C4-2B (cell line): ENCODE data around the gene SNW1.

Source experiments
- H3K27ac ChIP-seq: fragments of 450-650 bp; 2 replicates; pipeline ENCODE4 v1.5.1; 2017
- ZFX ChIP-seq: fragments of 450-650 bp; IDR thresholded peaks from 2 replicates; pipeline ENCODE4 v1.6.1; 2017
- TF ChIP-seq, protein P1 (sequence below): fragments of 450-650 bp; conservative IDR thresholded peaks from 2 replicates; pipeline ENCODE4 v1.5.1; 2017; ENCODE audit warnings: mild to moderate bottlenecking

The SNW1 gene

DNA sequence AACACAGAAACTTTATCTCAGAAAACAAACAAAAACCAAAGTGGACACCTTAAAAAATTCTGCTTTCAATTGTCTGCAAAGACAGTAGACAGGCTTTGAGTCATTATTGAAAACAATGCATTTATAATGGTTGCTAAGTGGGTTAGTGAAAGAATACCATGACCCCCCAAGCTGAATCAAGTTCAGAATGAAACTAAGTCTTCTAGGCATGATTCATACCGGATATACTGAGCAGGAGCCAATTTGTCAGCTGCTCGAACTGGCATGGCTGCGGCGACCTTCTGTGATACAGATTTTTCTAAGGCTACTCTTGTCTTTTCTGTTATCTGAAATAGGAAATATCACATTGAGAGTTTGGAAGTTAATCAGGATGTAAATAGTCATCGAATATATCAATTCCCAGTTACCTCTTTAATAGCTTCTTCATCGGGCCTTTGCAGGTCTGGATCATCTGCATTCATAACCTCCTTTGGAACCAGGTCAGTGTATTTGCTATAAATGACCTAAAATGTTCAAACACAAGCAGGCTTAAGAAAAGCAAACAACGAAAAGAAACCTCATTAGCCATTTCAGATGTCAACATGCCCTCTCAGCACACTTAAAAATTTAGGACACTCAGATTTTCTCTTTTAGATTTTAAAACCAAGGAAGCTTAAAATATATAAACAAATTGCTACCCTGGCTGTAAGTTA is 22.3 kb downstream of the SNW1 start:
- no peak for TF ChIP-seq ZFX
- TF ChIP-seq, protein P1, sequence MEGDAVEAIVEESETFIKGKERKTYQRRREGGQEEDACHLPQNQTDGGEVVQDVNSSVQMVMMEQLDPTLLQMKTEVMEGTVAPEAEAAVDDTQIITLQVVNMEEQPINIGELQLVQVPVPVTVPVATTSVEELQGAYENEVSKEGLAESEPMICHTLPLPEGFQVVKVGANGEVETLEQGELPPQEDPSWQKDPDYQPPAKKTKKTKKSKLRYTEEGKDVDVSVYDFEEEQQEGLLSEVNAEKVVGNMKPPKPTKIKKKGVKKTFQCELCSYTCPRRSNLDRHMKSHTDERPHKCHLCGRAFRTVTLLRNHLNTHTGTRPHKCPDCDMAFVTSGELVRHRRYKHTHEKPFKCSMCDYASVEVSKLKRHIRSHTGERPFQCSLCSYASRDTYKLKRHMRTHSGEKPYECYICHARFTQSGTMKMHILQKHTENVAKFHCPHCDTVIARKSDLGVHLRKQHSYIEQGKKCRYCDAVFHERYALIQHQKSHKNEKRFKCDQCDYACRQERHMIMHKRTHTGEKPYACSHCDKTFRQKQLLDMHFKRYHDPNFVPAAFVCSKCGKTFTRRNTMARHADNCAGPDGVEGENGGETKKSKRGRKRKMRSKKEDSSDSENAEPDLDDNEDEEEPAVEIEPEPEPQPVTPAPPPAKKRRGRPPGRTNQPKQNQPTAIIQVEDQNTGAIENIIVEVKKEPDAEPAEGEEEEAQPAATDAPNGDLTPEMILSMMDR, result no peak
- no peak overlapping the region for H3K27ac ChIP-seq

DNA sequence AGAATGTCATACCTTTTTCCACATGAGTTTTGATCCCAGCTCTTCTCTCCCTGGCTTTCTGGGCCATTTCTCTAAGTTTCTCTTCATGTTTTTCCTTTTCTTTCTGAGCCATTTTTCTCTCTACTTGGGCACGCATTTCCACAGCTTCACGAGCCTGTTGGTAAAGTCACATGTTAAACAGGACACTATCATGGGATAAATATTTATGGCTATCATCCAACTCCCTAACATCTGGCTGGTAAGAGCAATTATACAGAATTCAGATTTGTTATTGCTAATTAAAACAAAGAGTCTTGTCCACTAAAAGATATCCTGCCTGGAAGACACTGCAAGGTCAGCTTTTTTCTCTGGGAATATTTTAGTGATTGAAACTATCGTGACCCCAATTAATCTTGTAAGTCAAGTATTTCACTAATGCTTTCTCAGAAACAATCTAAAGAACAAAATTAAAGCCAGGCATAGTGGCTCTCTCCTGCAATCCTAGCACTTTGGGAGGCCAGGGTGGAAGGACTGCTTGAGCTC is 29.9 kb downstream of the SNW1 start:
- no peak overlapping the region for H3K27ac ChIP-seq
- TF ChIP-seq, protein P1, result no peak
- TF ChIP-seq ZFX, result no peak

DNA sequence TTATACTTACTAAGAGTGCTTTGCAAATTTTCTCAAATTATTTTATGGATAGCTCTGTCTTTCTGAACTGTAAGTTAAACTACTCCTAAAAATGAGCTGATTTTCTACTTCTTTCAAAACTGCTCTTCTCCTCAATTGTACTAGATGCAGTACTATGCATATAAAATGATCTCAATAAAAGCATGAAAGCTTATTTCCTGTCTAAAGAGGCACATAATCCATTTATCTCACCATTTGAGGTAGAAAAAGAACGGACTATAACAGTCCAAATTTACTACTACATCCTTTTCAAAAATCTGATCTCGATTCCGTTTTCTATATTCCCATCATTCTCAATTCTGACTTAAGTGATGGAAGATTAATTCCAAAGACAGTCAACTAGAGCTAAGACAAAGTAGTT is 38.7 kb downstream of the SNW1 start:
- H3K27ac ChIP-seq, result no peak overlapping the region
- TF ChIP-seq ZFX, result no peak
- TF ChIP-seq, protein P1, result no peak

DNA sequence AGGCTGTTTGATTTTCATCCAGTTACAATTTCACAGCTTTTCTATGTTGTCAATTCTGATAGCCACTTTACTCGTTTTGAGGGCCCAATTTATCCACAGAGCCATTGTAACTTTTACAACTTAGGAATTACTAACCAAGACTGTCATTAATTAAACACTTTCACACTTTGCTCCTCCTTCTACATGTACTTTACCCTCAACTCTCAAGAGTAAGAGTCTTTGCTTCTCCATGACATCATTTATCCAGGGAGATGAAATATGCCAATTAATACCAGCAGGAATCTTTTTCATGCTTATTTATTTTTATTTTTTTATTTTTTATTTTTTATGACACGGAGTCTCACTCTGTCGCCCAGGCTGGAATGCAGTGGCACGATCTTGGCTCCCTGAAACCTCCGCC is 39.5 kb downstream of the SNW1 start:
- TF ChIP-seq, protein P1, result no peak
- no peak for TF ChIP-seq ZFX
- H3K27ac ChIP-seq, result no peak overlapping the region

DNA sequence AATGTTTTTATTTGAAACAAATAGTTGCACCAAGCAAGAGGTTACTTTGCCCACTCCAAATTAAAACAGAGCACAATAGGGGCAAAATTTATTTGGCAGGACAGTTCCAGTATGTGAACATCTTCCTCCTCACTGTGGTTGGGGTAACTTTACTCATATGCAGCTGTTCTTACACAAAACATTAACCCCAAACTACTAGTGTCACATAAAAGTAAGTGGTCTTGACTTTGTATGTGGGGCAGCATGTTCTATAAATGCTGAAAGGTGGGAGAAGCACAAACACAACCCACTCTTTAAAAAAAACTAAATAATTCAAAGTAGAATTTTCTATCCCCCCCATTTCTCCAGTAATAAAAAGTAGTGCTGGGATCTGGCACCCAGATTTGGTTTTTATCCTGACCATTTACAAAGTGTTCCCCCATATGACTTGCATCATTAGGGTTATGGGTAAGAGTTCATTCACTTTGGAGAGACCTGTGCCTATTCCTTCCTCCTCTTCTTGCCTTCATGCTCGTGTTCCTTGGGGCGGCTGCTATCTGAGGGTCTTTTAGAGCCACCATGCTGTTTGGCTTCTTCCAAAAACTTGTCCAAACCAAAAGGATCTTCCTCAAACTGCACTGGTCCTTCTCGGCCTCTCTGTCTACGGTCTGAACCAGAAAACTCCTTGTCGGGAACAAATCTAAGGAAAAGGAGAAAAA is 43.2 kb downstream of the SNW1 start:
- no peak overlapping the region for H3K27ac ChIP-seq

DNA sequence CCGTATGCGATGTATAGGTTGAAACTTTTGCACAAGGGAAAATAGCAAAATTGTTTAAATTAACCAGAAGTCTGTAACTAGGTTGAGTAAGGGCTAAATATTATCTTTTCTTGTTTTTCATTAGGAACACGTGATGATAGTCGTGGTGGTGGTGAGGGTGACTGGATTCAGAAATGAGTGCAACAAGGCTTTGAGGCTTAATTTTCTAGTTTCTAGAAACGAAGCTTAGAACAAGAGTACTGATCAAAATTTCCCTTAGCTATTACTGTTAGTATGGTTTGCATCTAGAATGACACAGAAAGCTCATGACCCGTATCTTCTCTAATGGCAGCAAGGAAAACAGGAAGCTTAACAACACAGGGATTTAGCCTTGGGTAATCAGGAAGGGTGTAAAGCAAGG is 46.0 kb downstream of the SNW1 start:
- no peak overlapping the region for H3K27ac ChIP-seq
- no peak for TF ChIP-seq ZFX
- TF ChIP-seq, protein P1, result no peak

More for the DNA sequence above, 43.2 kb downstream of the SNW1 start:
- TF ChIP-seq, protein P1, result no peak
- TF ChIP-seq ZFX, result no peak

DNA sequence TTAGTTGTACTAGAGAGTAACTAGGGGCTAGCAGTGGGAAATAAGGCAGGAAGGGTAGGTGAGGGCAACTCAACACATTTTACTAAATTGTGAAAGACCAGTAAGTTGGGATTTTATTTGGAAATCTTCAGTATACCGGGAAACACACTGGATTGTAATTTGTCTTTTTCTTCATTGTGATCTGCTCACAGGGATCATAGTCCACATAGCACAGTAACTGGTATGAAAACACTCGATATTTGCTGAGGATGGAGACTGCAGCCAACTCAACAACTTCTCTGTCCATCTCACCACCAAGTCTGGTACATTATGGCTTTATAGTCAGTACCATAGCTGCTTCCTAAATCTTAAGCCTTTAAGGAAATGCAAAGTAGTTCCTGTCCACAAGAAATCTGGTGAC is 50.6 kb downstream of the SNW1 start:
- H3K27ac ChIP-seq, result no peak overlapping the region
- no peak for TF ChIP-seq ZFX
- TF ChIP-seq, protein P1, result no peak
